Mesothelial cell of epicardium (in vitro differentiated cells): Measurements from ENCODE around the gene KMO. TPM values are rescaled to one million over a fixed set of nuclear protein-coding genes. Genes with fewer than 3 reads are reported as not detected.
A peak's percentile ranks its signal among the peaks of the same experiment; 100 is the strongest.

Experiments used
- DNase-seq, 2 experiments: peaks; one replicate each; pipeline ENCODE4 v3.0.0; 2021; ENCODE audit warnings: low spot score in 2 of 2; ENCODE audit not compliant: unreplicated experiment in 2 of 2
- H3K27ac Mint-ChIP-seq: 2 replicates; pipeline ENCODE4 v1.8.0; 2021; ENCODE audit warnings: mixed read lengths
- H3K27me3 Mint-ChIP-seq: 2 replicates; pipeline ENCODE4 v1.8.0; 2021; ENCODE audit warnings: low read depth, mixed read lengths
- H3K36me3 Mint-ChIP-seq: 2 replicates; pipeline ENCODE4 v1.8.0; 2021; ENCODE audit warnings: mixed read lengths
- H3K4me1 Mint-ChIP-seq: 2 replicates; pipeline ENCODE4 v1.8.0; 2021; ENCODE audit warnings: mixed read lengths
- H3K4me3 Mint-ChIP-seq: 2 replicates; pipeline ENCODE4 v1.8.0; 2021; ENCODE audit warnings: mild to moderate bottlenecking, moderate library complexity, mixed read lengths
- H3K9me3 Mint-ChIP-seq: 2 replicates; pipeline ENCODE4 v1.8.0; 2021; ENCODE audit warnings: mixed read lengths
- total RNA-seq: library from RNA; stranded (reverse); gene quantifications from 3 replicates; pipeline ENCODE4 v1.2.1, GENCODE V29; 2021
- TF ChIP-seq, protein P1 (sequence below): fragments of 200-600 bp; sonication (generic); IDR thresholded peaks from one replicate; pipeline ENCODE4 v1.5.0; 2021; ENCODE audit warnings: antibody characterized with exemption; ENCODE audit not compliant: unreplicated experiment

KMO gene
- total RNA-seq, result not detected in 3 replicates

GRCh38 chr1:241532162-241532531, at the start of gene KMO:
Gene KMO (plus strand): TSS chr1:241532378. CDS start chr1:241532445, 67 bp downstream.
- DNase-seq, result no peak
- Mint-ChIP-seq H3K27me3 (peaks cover 7% of the 10 kb centered on the region), H3K36me3 (no peaks in the 10 kb centered on the region), H3K27ac (peak within 1 kb of the TSS; percentile 92), H3K4me1 (peaks cover 9% of the 10 kb centered on the region), H3K9me3 (peaks cover 2% of the 10 kb centered on the region), H3K4me3 (peak within 1 kb of the TSS; percentile 83)
- TF ChIP-seq, protein P1, sequence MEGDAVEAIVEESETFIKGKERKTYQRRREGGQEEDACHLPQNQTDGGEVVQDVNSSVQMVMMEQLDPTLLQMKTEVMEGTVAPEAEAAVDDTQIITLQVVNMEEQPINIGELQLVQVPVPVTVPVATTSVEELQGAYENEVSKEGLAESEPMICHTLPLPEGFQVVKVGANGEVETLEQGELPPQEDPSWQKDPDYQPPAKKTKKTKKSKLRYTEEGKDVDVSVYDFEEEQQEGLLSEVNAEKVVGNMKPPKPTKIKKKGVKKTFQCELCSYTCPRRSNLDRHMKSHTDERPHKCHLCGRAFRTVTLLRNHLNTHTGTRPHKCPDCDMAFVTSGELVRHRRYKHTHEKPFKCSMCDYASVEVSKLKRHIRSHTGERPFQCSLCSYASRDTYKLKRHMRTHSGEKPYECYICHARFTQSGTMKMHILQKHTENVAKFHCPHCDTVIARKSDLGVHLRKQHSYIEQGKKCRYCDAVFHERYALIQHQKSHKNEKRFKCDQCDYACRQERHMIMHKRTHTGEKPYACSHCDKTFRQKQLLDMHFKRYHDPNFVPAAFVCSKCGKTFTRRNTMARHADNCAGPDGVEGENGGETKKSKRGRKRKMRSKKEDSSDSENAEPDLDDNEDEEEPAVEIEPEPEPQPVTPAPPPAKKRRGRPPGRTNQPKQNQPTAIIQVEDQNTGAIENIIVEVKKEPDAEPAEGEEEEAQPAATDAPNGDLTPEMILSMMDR, result no peak

DNA sequence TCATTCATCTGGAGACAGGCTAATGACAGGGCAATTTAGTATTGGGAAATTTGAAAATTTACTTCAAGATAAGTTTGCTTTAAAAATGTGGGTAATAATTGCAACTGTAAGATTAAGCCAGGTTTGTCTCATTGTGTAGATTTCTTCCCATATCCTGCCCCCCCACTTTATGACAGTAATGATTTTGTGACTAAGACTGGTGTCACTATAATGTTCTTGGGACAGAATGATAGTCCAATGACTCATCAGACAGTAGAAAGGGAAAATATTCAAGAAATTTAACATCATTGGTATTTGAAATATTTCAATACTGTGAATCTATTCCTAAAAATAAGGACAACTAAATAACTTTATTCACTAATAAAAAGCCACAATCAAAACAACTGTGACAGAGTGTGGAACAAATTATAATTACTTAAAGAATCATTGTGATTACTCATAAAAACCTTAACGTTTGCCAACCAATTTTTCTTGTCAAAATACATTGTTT, 49.4 kb upstream of the KMO start:
- Mint-ChIP-seq H3K27ac (no peak overlapping the region), H3K36me3 (no peaks in the 10 kb centered on the region), H3K4me3 (no peak overlapping the region), H3K4me1 (no peaks in the 10 kb centered on the region), H3K9me3 (peaks cover 12% of the 10 kb centered on the region), H3K27me3 (no peaks in the 10 kb centered on the region)
- TF ChIP-seq, protein P1, result no peak
- DNase-seq, result no peak

DNA sequence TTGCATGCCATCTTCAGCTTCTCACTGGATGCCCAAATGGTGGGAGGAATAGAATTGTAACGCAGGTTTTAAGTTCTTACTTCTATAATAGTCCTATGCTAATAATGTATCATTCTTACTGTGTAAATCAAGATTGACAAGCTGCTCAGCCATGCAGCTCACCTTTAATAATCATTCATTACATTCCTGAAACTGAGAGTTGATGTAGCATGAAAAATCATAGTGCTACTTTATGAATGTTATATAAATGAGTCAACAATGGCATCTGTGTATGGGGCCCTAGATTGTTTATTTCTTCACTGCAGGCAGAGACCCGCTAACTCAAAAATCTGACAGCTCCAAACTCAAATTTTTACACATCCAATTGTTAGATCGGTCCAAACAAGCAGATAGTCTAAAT, 47.0 kb upstream of the KMO start:
- Mint-ChIP-seq H3K4me1 (no peaks in the 10 kb centered on the region), H3K27me3 (no peaks in the 10 kb centered on the region), H3K9me3 (peaks cover 12% of the 10 kb centered on the region), H3K36me3 (no peaks in the 10 kb centered on the region), H3K27ac (no peak overlapping the region), H3K4me3 (no peak overlapping the region)
- no peak for DNase-seq
- TF ChIP-seq, protein P1, result no peak

- Mint-ChIP-seq H3K27me3 (no peaks in the 10 kb centered on the region), H3K4me1 (no peaks in the 10 kb centered on the region)
- DNase-seq, result no peak
These were observed 46.6 kb upstream of the KMO start for GRCh38 chr1:241485554-241485992.

DNA sequence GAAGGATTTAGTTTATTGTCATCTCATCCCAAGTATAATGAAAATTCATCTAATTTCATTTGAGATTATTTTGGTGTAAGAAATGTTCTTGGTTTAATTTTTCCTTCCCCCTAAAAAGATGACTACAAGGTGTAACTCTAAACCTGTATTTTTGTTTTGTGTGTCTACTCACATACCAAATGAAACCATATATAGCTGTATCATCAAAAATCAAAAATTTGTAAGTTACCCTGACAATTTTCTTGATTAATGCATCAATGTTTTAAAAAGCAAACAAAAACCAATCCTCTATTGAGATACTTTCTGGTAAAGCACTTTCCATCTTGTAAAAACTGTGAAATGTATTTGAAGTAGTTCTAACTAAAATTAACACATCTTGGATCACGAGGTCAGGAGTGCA, 43.4 kb upstream of the KMO start:
- Mint-ChIP-seq H3K4me3 (no peak overlapping the region), H3K36me3 (peaks cover 3% of the 10 kb centered on the region), H3K9me3 (peaks cover 12% of the 10 kb centered on the region), H3K27me3 (no peaks in the 10 kb centered on the region), H3K4me1 (no peaks in the 10 kb centered on the region), H3K27ac (no peak overlapping the region)
- no peak for DNase-seq
- TF ChIP-seq, protein P1, result no peak

More at GRCh38 chr1:241485554-241485992, 46.6 kb upstream of the KMO start:
- TF ChIP-seq, protein P1, result no peak
- H3K27ac Mint-ChIP-seq, result no peak overlapping the region
- H3K4me3 Mint-ChIP-seq, result no peak overlapping the region
- no peaks in the 10 kb centered on the region for H3K36me3 Mint-ChIP-seq
- peaks cover 12% of the 10 kb centered on the region for H3K9me3 Mint-ChIP-seq

DNA sequence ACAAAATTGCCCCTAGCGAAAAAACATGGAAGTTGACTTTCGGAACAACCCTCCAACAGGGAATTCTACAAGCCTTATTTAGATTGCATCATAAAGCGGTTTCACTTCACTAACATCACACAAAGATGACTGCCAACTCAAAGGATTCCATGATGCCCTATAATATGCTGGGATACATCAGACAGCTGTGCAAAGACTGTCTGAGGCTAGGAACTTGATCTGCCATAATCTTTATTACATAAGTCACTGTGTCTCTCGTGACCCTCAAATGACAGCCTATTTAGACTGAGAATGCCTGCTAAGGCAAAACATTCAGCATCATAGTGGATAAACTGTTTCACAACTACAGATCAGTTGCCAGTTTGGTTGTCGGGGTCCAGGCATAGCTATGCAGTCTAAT, 36.4 kb upstream of the KMO start:
- Mint-ChIP-seq H3K4me3 (no peak overlapping the region), H3K9me3 (no peaks in the 10 kb centered on the region), H3K27ac (no peak overlapping the region), H3K27me3 (no peaks in the 10 kb centered on the region), H3K36me3 (peaks cover 24% of the 10 kb centered on the region), H3K4me1 (no peaks in the 10 kb centered on the region)
- DNase-seq, result no peak
- TF ChIP-seq, protein P1, result no peak
